Jurkat, Clone E6-1 (cell line): ENCODE measurements around the gene DDO.
A peak's percentile ranks its signal among the peaks of the same experiment; 100 is the strongest.

Experiments
- DNase-seq: peaks from one replicate; pipeline ENCODE4 v3.0.0-alpha.2; 2011; ENCODE audit warnings: low read depth, low spot score
- H3K4me3 ChIP-seq: 2 replicates; pipeline ENCODE4 v1.5.1; 2011; ENCODE audit warnings: mild to moderate bottlenecking, low read length, control low read depth, moderate library complexity

The DDO gene

GRCh38 chr6:110422444-110422822 is 7.1 kb upstream of the DDO start:
- no peak overlapping the region for H3K4me3 ChIP-seq
- DNase-seq, result no peak

GRCh38 chr6:110421749-110422443 is 6.5 kb upstream of the DDO start:
- DNase-seq, result no peak
- H3K4me3 ChIP-seq, result no peak overlapping the region

DNA sequence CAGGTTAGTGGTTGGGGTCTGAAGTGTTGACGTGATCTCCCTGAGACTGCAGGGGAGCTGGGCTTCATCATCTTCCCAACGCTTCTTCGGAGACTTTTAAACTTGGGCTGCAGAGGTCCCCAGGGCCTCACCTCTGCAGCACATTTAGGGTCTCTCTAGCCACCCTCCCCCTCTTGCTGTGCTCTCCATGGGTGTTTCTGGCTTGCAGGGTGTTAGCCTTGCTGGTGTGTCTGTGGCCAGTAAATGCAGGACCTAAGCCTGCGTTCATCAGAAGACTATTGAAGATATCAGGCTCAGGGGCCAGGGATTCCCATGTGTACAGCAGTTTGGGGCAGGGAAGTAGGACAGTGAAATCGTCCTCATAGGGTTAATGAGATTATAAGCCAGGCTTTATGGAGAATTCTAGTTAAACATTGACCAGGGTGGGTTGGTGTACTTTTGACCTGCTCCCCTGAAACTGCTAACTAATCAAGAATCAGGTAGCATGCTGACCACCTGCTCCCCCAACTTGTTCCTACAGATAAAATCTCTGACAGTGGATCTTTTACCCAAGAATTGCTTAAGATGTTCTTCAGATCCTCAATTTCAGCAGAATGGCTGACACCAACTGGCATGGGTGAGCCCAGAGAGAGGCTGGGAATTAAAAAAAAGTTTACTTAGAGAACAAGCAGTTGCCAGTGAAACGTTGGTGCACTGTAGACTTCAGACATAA is 3.8 kb upstream of the DDO start:
- H3K4me3 ChIP-seq, result no peak overlapping the region
- no peak for DNase-seq

- H3K4me3 ChIP-seq, result no peak overlapping the region
- no peak for DNase-seq
Observed at GRCh38 chr6:110418594-110418993, 3.2 kb upstream of the DDO start.

DNA sequence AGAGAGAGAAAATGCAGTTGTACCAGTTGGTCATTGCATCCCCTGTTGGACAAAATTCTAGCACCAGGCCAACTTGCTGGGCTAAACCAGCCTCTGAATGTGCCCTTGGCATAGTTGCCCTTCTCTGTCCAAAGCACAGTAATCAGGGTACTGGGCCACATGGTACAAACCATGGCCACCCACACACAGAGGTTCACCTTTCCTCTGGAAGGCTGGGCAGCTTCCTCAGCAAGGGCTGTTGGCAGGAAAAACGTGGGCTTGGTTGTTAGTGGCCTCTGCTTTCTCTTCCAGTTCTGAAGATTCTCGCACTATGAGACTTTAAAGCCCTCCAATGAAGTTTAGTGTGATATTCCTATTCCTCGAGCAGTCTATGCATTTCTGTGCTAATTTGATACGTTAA is 706 bp downstream of the DDO start:
- DNase-seq, result no peak
- no peak overlapping the region for H3K4me3 ChIP-seq

GRCh38 chr6:110412360-110412759 is 3.0 kb downstream of the DDO start:
- DNase-seq, result no peak
- H3K4me3 ChIP-seq, result no peak overlapping the region

- no peak for DNase-seq
Observed at GRCh38 chr6:110410511-110410910, 4.9 kb downstream of the DDO start.

GRCh38 chr6:110409794-110410193 is 5.6 kb downstream of the DDO start:
- DNase-seq, result no peak
- H3K4me3 ChIP-seq, result no peak overlapping the region

More at GRCh38 chr6:110410511-110410910, 4.9 kb downstream of the DDO start:
- no peak overlapping the region for H3K4me3 ChIP-seq

- no peak overlapping the region for H3K4me3 ChIP-seq
- DNase-seq, result no peak
Observed at GRCh38 chr6:110408901-110409300, 6.5 kb downstream of the DDO start.

GRCh38 chr6:110404607-110405006 is 10.8 kb downstream of the DDO start:
- DNase-seq, result no peak
- no peak overlapping the region for H3K4me3 ChIP-seq

DNA sequence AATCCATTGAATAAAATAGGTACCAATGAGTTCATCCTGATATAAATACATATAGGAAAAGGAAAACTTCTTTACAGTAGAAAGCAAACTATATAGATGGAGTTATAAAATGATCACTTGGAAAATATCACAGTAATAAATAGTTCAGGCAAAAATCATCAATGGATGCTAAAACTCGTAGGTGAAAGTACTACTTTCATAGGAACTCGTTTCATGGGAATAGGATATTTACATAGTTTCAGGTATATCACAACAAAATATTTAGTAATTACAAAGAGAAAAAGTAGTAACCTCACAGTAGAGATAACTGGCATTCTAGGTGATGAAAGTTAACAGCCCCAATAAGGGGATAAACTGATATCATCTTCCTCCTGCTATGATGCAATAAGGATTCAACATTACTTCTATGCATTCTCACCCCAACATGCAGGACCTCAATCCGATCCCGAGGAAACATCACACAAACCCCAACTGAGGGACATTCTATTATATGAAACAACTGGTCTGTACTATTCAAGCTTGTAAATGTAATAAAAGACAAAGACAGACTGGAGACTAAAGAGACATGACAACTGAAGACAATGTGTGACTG is 13.7 kb downstream of the DDO start:
- no peak overlapping the region for H3K4me3 ChIP-seq
- no peak for DNase-seq

GRCh38 chr6:110400208-110400607 is 15.2 kb downstream of the DDO start:
- no peak for DNase-seq
- no peak overlapping the region for H3K4me3 ChIP-seq

DNA sequence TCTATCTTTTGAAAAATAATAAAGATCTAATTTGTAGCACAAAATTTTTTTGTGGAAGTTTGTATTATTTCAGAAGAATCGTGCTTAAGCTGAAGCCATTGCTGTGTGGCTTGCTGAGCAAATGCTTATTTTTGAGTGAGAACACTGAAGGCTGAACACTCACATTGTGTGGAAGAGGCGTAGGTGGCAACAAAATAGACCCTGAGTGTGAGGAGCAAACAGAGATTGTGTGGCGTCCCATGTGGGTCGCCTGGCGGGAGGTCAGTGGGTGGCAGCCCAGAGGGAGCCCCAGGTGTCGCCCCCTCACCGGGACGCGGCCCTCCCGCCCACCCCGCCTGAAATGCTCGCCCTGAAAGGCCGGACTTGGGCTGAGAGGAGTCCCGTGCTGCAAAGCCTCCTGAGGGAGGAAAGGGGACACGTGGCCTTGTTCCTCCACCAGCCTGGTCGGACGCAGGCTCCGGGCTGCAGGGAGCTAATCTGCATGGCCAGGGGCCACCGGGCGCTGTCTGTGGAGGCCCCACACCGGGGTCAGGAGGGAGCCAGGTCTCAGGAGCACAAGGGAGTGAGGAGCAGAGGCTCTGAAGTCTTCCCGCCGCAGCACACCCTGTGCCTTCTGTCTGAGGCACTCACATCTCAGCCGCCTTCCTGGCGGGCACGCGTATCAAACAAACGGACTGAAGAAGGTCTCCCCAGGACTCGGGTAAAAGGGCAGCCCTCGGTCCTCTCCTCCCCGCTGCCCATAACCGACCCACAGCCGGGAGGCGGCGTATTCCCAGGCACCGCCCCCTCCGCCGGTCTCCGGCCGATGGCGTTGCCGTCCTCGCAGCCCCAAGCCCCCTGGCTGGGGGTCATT is 15.9 kb downstream of the DDO start:
- H3K4me3 ChIP-seq, result no peak overlapping the region
- no peak for DNase-seq

DNA sequence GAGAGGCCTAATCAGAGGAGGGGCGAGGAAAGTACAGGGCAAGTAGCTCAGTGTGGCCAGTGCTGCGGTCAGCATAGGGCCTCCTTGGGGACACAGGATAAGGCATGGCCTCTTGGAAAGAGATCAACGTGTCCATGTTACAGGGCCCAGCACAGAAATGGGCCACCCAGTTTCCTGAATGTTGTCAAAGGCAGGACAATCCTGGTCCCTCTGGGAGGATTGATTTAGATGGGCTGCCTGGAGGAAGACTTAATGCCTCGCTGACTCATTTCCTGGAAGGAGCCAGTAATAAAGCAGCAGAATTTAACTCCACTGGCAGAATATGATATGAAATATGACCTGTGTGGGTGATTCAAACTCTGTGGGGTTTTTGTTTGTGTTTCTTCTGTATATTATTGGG is 16.6 kb downstream of the DDO start:
- no peak overlapping the region for H3K4me3 ChIP-seq
- no peak for DNase-seq

GRCh38 chr6:110395221-110395620 is 20.2 kb downstream of the DDO start:
- DNase-seq, result no peak

DNA sequence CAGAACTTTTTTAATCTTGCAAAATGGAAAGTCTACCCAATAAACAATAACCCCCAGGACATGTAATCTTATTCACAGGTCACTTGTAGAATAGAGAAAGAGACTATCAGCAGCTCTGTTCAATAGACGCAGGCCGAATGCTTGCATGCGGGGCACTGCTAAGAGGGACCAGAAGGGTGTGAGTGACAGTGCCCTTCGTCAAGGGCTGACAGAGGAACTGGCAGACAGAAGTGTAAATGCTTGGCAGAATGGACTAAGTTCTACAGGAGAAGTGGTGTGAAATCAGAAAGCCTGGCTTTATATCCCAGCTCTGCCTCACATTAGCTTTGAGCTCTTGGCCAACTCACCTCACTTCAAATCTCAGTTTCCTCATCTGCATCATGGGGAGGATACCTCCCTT is 21.0 kb downstream of the DDO start:
- no peak for DNase-seq
- H3K4me3 ChIP-seq, result no peak overlapping the region

More at GRCh38 chr6:110395221-110395620, 20.2 kb downstream of the DDO start:
- no peak overlapping the region for H3K4me3 ChIP-seq

DNA sequence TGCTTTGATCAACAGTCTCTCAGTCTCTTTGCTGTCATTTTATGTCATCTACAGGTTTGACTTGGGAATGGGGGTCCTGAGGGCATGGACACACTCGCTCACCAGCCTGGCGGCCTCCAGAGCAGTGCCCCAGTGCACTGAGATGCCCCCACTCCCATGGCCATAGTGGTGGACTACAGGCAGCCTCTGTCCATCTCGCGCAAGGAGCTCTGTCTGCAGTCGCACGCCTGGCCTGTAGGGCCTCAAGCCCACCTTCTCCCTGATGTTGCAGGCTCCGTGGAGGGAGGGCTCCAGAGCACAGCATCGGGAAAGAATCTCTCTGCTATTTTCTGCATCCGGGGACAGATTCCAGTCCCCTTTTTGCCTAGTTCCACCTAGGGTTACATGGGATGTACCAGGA is 22.6 kb downstream of the DDO start:
- H3K4me3 ChIP-seq, result no peak overlapping the region
- DNase-seq, result no peak

DNA sequence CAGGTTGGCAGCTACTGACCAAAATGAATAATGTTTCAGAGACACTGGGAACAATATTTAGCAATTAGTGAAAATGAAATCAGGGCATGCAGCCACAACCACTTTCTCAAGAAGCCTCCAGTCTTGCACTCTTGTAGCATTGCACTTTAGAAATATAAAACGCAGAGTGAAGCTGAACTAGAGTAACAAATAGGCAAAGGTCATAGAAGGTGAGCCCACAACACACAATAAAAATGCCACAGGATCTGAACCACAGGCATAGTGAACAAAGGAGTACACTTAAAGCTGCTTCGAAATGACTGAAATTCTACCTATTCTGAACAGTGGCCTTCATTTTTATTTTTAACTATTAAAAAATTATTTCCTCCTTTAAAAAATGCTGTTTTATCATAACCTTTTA is 25.0 kb downstream of the DDO start:
- H3K4me3 ChIP-seq, result no peak overlapping the region
- DNase-seq, result peak; percentile 63

- H3K4me3 ChIP-seq, result no peak overlapping the region
- DNase-seq, result peak; percentile 74
Observed at GRCh38 chr6:110389689-110390382, 25.5 kb downstream of the DDO start.
